22Rv1 (cell line): ENCODE results near the gene FBXW12.

ENCODE experiments used
- ZFX ChIP-seq: fragments of 450-650 bp; IDR thresholded peaks from 2 replicates; pipeline ENCODE4 v1.6.1; 2017; ENCODE audit warnings: antibody characterized with exemption, borderline replicate concordance
- TF ChIP-seq, protein P1 (sequence below): fragments of 450-650 bp; IDR thresholded peaks from 2 replicates; pipeline ENCODE4 v1.5.1; 2017; ENCODE audit warnings: mild to moderate bottlenecking

GRCh38 chr3:48344867-48345507, 27.0 kb upstream of the FBXW12 start:
- TF ChIP-seq, protein P1, sequence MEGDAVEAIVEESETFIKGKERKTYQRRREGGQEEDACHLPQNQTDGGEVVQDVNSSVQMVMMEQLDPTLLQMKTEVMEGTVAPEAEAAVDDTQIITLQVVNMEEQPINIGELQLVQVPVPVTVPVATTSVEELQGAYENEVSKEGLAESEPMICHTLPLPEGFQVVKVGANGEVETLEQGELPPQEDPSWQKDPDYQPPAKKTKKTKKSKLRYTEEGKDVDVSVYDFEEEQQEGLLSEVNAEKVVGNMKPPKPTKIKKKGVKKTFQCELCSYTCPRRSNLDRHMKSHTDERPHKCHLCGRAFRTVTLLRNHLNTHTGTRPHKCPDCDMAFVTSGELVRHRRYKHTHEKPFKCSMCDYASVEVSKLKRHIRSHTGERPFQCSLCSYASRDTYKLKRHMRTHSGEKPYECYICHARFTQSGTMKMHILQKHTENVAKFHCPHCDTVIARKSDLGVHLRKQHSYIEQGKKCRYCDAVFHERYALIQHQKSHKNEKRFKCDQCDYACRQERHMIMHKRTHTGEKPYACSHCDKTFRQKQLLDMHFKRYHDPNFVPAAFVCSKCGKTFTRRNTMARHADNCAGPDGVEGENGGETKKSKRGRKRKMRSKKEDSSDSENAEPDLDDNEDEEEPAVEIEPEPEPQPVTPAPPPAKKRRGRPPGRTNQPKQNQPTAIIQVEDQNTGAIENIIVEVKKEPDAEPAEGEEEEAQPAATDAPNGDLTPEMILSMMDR = no peak
- no peak for TF ChIP-seq ZFX
